Natural killer cell (primary cell): ENCODE results near the gene GRAMD4. TPM values are rescaled to one million over a fixed set of nuclear protein-coding genes. Genes with fewer than 3 reads are reported as not detected.
"Not testable (repeated sequence)": the region's sequence is repeated elsewhere in the genome, so short reads cannot be mapped to it uniquely, and the experiment has no call there.

Experiments used
- ATAC-seq, 3 donors: fragments of 150-1000 bp in 2 of 3; fragments of 200-7000 bp in 1 of 3; cut with Tn5 transposase; 1 replicate in 1 of 3; 2 replicates in 2 of 3; pipeline ENCODE4 v1.10.0; 2021; ENCODE audit warnings: mild to moderate bottlenecking in 2 of 3, moderate library complexity in 2 of 3
- DNase-seq, 2 donors: peaks; one replicate each; pipeline versions ENCODE4 v3.0.0 to v3.0.0-alpha.2; 2013 to 2021; ENCODE audit warnings: mixed read lengths in 1 of 2
- H3K27ac ChIP-seq: one replicate; pipeline ENCODE4 v1.5.1; 2013; ENCODE audit warnings: mild to moderate bottlenecking, low read length
- H3K27me3 ChIP-seq: one replicate; pipeline ENCODE4 v1.6.1; 2013; ENCODE audit warnings: low read length; ENCODE audit not compliant: control insufficient read depth, insufficient read depth
- H3K36me3 ChIP-seq: one replicate; pipeline ENCODE4 v1.6.1; 2013; ENCODE audit warnings: low read length; ENCODE audit not compliant: control insufficient read depth, insufficient read depth
- H3K4me1 ChIP-seq: one replicate; pipeline ENCODE4 v1.6.1; 2013; ENCODE audit warnings: low read length; ENCODE audit not compliant: control insufficient read depth, insufficient read depth
- H3K4me3 ChIP-seq: one replicate; pipeline ENCODE4 v1.5.1; 2013; ENCODE audit warnings: low read length
- H3K9me3 ChIP-seq: one replicate; pipeline ENCODE4 v1.6.1; 2013; ENCODE audit warnings: low read length; ENCODE audit not compliant: control insufficient read depth, insufficient read depth
- H3K27ac Mint-ChIP-seq, 2 donors: one replicate each; pipeline ENCODE4 v1.8.0; 2022; ENCODE audit warnings: mild to moderate bottlenecking in 2 of 2, mixed read lengths in 2 of 2, moderate library complexity in 1 of 2
- H3K27me3 Mint-ChIP-seq, 2 donors: one replicate each; pipeline ENCODE4 v1.8.0; 2022; ENCODE audit warnings: low read depth in 2 of 2, mixed read lengths in 2 of 2
- H3K36me3 Mint-ChIP-seq: one replicate; pipeline ENCODE4 v1.8.0; 2022; ENCODE audit warnings: mixed read lengths
- H3K4me1 Mint-ChIP-seq, 2 donors: one replicate each; pipeline ENCODE4 v1.8.0; 2022; ENCODE audit warnings: mixed read lengths in 2 of 2
- H3K4me3 Mint-ChIP-seq: one replicate; pipeline ENCODE4 v1.8.0; 2022; ENCODE audit warnings: mild to moderate bottlenecking, moderate library complexity, mixed read lengths
- H3K9me3 Mint-ChIP-seq, 2 donors: one replicate each; pipeline ENCODE4 v1.8.0; 2022; ENCODE audit warnings: mixed read lengths in 2 of 2
- WGBS: methylation state at CpG from one replicate; pipeline ENCODE4 v1.1.7; 2013; ENCODE audit warnings: missing lambda C conversion rate; ENCODE audit not compliant: insufficient coverage; 5-methylcytosine and 5-hydroxymethylcytosine counted together
- intact Hi-C: fragments of 100-400 bp; cut with micrococcal nuclease; formaldehyde crosslinking; loops from one replicate; pipeline ENCODE4 v1.14.2; 2022
- total RNA-seq, 4 donors: library from RNA; stranded (reverse); fragments of 120-200 nt in 1 of 4; gene quantifications; one replicate each; pipeline versions ENCODE4 v1.2.3 to v1.2.4, GENCODE V29; 2013 to 2022
- TF ChIP-seq, protein P1 (sequence below): fragments of 200-600 bp; IDR thresholded peaks from one replicate; pipeline ENCODE4 v1.8.0; 2022; ENCODE audit warnings: antibody characterized with exemption

The GRAMD4 gene
- total RNA-seq, 3 donors from 2014 or later (not counting 1 experiment from before 2014, with no cell fraction given), result 30.0 to 78.5 (median 41.6) TPM

DNA sequence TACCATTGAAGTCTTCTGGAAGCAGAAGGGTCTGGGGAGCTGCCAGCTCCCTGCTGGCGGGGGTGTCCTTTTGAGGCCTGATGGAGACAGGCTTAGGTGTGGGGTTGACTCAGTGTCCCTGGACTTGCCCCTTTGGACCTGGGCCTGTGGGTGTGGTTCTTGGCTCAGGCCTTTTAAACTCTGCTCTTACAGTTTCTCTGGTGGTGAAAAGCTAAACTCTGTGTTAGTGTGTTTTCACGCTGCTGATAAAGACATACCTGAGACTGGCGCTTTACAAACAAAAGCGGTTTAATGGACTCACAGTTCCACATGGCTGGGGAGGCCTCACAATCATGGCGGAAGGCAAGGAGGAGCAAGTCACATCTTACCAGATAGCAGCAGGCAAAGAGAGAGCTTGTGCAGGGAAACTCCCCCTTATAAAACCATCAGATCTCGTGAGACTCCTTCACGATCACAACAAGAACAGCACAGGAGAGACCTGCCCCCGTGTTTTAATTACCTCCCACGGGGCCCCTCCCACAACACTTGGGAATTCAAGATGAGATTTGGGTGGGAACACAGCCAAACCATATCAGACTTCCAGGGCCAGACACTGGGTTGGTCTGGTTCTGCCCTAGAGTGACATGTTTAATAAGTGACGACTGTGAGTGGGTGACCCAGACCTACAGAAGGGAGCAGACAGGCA, 26.5 kb downstream of the GRAMD4 start:
- H3K36me3 Mint-ChIP-seq, result no peaks in the 10 kb centered on the region
- DNase-seq (no peak), ATAC-seq (no peak)
- Histone ChIP-seq H3K36me3 (no peaks in the 10 kb centered on the region), H3K4me3 (no peak overlapping the region), H3K9me3 (no peaks in the 10 kb centered on the region), H3K4me1 (peaks cover 15% of the 10 kb centered on the region), H3K27ac (no peak overlapping the region), H3K27me3 (no peaks in the 10 kb centered on the region)
- WGBS, result 91% methylated on average over 10 of the region's 10 CpGs
- intact Hi-C loops, result no loop called here
- no peak overlapping the region for H3K4me3 Mint-ChIP-seq
- H3K27ac Mint-ChIP-seq, result no peak overlapping the region
- TF ChIP-seq, protein P1, sequence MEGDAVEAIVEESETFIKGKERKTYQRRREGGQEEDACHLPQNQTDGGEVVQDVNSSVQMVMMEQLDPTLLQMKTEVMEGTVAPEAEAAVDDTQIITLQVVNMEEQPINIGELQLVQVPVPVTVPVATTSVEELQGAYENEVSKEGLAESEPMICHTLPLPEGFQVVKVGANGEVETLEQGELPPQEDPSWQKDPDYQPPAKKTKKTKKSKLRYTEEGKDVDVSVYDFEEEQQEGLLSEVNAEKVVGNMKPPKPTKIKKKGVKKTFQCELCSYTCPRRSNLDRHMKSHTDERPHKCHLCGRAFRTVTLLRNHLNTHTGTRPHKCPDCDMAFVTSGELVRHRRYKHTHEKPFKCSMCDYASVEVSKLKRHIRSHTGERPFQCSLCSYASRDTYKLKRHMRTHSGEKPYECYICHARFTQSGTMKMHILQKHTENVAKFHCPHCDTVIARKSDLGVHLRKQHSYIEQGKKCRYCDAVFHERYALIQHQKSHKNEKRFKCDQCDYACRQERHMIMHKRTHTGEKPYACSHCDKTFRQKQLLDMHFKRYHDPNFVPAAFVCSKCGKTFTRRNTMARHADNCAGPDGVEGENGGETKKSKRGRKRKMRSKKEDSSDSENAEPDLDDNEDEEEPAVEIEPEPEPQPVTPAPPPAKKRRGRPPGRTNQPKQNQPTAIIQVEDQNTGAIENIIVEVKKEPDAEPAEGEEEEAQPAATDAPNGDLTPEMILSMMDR, result no peak
- H3K4me1 Mint-ChIP-seq, result peaks cover 7 to 39% of the 10 kb centered on the region in 2 donors
- H3K9me3 Mint-ChIP-seq, result peaks cover 0 to 11% of the 10 kb centered on the region in 2 donors
- no peaks in the 10 kb centered on the region for H3K27me3 Mint-ChIP-seq

DNA sequence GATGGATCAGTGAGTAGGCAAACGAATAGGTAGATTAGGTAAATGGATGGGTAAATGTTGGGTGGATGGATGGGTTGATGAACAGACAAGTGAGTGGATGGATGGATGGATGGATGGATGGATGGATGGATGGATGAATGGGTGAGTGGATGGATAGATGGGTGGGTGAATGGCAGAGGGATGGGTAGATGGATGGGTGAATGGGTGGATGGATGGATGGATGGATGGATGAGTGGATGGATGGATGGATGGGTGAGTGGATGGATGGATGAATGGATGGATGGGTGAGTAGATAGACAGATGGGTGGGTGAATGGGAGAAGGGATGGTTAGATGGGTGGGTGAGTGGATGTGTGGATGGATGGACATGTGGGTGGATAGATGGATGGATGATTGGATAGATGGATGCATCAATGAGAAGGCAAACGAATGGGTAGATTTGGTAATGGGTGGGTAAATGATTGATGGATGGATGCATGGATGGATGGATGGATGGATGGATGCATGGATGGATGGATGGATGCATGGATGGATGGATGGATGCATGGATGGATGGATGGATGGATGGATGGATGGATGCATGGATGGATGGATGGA, 28.1 kb downstream of the GRAMD4 start:
- H3K27me3 Mint-ChIP-seq, intact Hi-C loops, H3K36me3 ChIP-seq, H3K4me3 Mint-ChIP-seq, H3K36me3 Mint-ChIP-seq, H3K27ac Mint-ChIP-seq, H3K27ac ChIP-seq, H3K27me3 ChIP-seq, DNase-seq, ATAC-seq, H3K9me3 ChIP-seq, H3K4me3 ChIP-seq, H3K9me3 Mint-ChIP-seq: not testable (repeated sequence)
- peaks cover 26% of the 10 kb centered on the region for H3K4me1 ChIP-seq
- WGBS, result 96% methylated on average over 2 of the region's 2 CpGs
- H3K4me1 Mint-ChIP-seq, result peaks cover 12 to 46% of the 10 kb centered on the region in 2 donors

DNA sequence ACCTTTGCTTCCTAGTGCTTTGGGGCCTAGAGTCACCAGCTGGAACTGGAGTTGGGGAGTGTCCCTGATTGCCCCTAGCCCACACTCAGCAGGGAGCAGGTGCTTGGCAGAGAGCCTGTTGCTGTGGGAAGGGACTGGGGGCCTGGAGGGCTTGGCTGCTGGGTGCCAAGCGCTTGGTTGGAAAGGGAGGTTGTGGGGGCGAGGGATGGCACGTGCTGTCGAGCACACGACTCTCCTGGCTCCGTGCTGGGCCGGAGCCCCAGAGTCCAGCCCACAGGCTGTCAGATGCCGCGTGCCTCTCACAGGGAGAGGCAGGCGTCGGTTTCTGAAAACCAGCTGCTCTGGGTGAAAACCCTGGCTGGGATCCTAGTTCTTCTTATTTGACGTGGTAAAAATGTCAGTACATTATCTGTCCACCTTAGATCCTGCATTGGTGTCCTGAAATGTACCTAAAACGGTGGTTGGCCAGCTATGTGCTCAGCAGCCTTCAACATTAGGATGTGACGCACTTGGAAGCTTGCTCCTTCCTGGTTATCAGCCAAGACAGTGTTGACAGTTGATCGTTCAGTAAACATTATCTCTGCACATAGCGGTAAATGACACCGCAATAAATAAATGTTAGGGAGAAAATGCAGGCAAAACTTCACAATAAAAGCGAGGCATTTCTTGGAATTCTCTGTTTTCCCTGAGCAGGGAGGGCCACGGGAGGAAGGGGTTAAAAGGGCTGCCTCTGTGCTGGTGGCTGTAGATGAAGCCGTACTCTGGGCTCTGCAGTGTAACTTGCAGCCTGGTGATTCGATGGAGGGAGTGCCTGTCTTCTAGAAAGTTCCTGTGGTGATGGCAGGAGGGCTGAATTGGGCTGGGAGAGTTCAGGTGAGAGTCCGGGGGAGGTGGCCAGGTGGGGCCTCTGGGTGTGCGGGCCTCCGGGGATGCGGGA, 29.2 kb downstream of the GRAMD4 start:
- no peaks in the 10 kb centered on the region for H3K36me3 Mint-ChIP-seq
- H3K4me3 ChIP-seq, result no peak overlapping the region
- peaks cover 37% of the 10 kb centered on the region for H3K4me1 ChIP-seq
- DNase-seq, result no peak
- intact Hi-C loops, result no loop called here
- H3K4me1 Mint-ChIP-seq, result peaks cover 12 to 43% of the 10 kb centered on the region in 2 donors
- no peaks in the 10 kb centered on the region for H3K27me3 Mint-ChIP-seq
- H3K27ac Mint-ChIP-seq, result peak overlapping the region in 1 of 2 donors; percentile 38
- peaks cover 0 to 8% of the 10 kb centered on the region in 2 donors for H3K9me3 Mint-ChIP-seq
- H3K36me3 ChIP-seq, result no peaks in the 10 kb centered on the region
- no peaks in the 10 kb centered on the region for H3K9me3 ChIP-seq
- H3K27me3 ChIP-seq, result no peaks in the 10 kb centered on the region
- H3K27ac ChIP-seq, result no peak overlapping the region
- 71% methylated on average over 25 of the region's 25 CpGs for WGBS
- H3K4me3 Mint-ChIP-seq, result no peak overlapping the region
- ATAC-seq, result no peak
- TF ChIP-seq, protein P1, result no peak
